H1 (cell line): Measurements from ENCODE around the gene UBE2I.

Experiments used
- PHF8 ChIP-seq: fragments of 200-600 bp; sonication (generic); conservative IDR thresholded peaks from 2 replicates; pipeline ENCODE4 v1.7.1; 2012; ENCODE audit warnings: low read depth, mild to moderate bottlenecking, inconsistent platforms, low read length, moderate library complexity
- SIN3A ChIP-seq, 2 experiments: IDR thresholded peaks in 1 of 2; conservative IDR thresholded peaks in 1 of 2; 2 replicates each; pipeline ENCODE4 v1.6.1; 2011 to 2012; ENCODE audit warnings: low read length in 2 of 2, improper control_type of control experiment in 1 of 2, low read depth in 1 of 2, mild to moderate bottlenecking in 1 of 2

GRCh38 chr16:1354815-1355540 is 45.5 kb downstream of the UBE2I start:
- TF ChIP-seq SIN3A (conservative IDR thresholded peaks at IDR 0.05 in 1 of 2, IDR thresholded peaks at IDR 0.05 in 1 of 2; ENCODE audit: low read depth in 1 of 2, low read length in 2 of 2) = no peak
- TF ChIP-seq PHF8 = no peak
